H1 (cell line): ENCODE measurements around the gene TLE4. TPM values are rescaled to one million over a fixed set of nuclear protein-coding genes. Genes with fewer than 3 reads are reported as not detected.

Experiments used
- CTCF ChIA-PET: fragments of 300-600 bp; sonication (Branson Sonifier 250); formaldehyde crosslinking; loops from one replicate; lab custom pipeline; 2021; ENCODE audit not compliant: partially characterized antibody; lab: Charles Lee
- POLR2A ChIA-PET: fragments of 300-600 bp; sonication (Branson Sonifier 250); formaldehyde crosslinking; loops from one replicate; lab custom pipeline; 2021; ENCODE audit warnings: inconsistent platforms; ENCODE audit not compliant: partially characterized antibody; lab: Charles Lee
- DNase-seq, 2 experiments: peaks; one replicate each; pipeline versions ENCODE4 v3.0.0 to v3.0.0-alpha.2; 2010 to 2022; ENCODE audit warnings: low spot score in 2 of 2, low read depth in 1 of 2, mixed read lengths in 1 of 2
- FAIRE-seq: peaks from 2 replicates; lab custom pipeline; 2011; peaks lifted over from hg19 to GRCh38; lab: Jason Lieb, UNC
- H2AFZ ChIP-seq: 2 replicates; pipeline ENCODE4 v1.8.1; 2012; ENCODE audit warnings: low read length, inconsistent platforms
- H2AK5ac ChIP-seq: 2 replicates; pipeline ENCODE4 v1.6.1; 2013; ENCODE audit warnings: low read depth, low read length
- H2BK120ac ChIP-seq: replicated peaks from 2 replicates; pipeline ENCODE3; 2013; ENCODE audit warnings: low read depth, low read length, inconsistent platforms
- H2BK12ac ChIP-seq: 2 replicates; pipeline ENCODE4 v1.6.1; 2013; ENCODE audit warnings: low read depth, low read length
- H2BK15ac ChIP-seq: 2 replicates; pipeline ENCODE4 v1.6.1; 2013; ENCODE audit warnings: low read length
- H2BK20ac ChIP-seq: 2 replicates; pipeline ENCODE4 v1.6.1; 2013; ENCODE audit warnings: low read length
- H2BK5ac ChIP-seq: 2 replicates; pipeline ENCODE4 v1.6.1; 2013; ENCODE audit warnings: low read depth, low read length
- H3K14ac ChIP-seq: 2 replicates; pipeline ENCODE4 v1.6.1; 2013; ENCODE audit warnings: inconsistent platforms; ENCODE audit not compliant: insufficient read length
- H3K18ac ChIP-seq: 2 replicates; pipeline ENCODE4 v1.6.1; 2013; ENCODE audit warnings: low read length; ENCODE audit errors: extremely low read depth
- H3K23ac ChIP-seq: 2 replicates; pipeline ENCODE4 v1.6.1; 2013; ENCODE audit warnings: inconsistent platforms; ENCODE audit not compliant: insufficient read length
- H3K23me2 ChIP-seq: 2 replicates; pipeline ENCODE4 v1.6.1; 2013; ENCODE audit warnings: low read depth, low read length
- H3K27ac ChIP-seq: 2 replicates; pipeline ENCODE4 v1.6.1; 2011; ENCODE audit warnings: low read depth, low read length, inconsistent platforms
- H3K27me3 ChIP-seq, 4 experiments: replicated peaks in 1 of 4; 1 replicate in 1 of 4; 2 replicates in 3 of 4; pipeline versions ENCODE4 v1.6.1 to v1.8.1; 2011 to 2013; ENCODE audit warnings: low read length in 3 of 4, mild to moderate bottlenecking in 3 of 4, inconsistent platforms in 2 of 4, mixed read lengths in 2 of 4, moderate library complexity in 1 of 4; ENCODE audit not compliant: control insufficient read depth in 3 of 4, insufficient read depth in 3 of 4; ENCODE audit errors: extremely low read depth in 1 of 4
- H3K36me3 ChIP-seq, 4 experiments: 2 replicates each; pipeline versions ENCODE4 v1.6.1 to v1.8.1; 2011 to 2013; ENCODE audit warnings: mild to moderate bottlenecking in 4 of 4, low read length in 3 of 4, moderate library complexity in 2 of 4, control low read depth in 1 of 4, inconsistent platforms in 1 of 4; ENCODE audit not compliant: insufficient read depth in 4 of 4, control insufficient read depth in 2 of 4
- H3K4ac ChIP-seq: replicated peaks from 2 replicates; pipeline ENCODE3; 2013; ENCODE audit warnings: low read length, low read depth, mixed read lengths, inconsistent platforms; ENCODE audit not compliant: insufficient read length
- H3K4me1 ChIP-seq, 4 experiments: replicated peaks in 1 of 4; 1 replicate in 1 of 4; 2 replicates in 3 of 4; pipeline versions ENCODE4 v1.6.1 to v1.8.1; 2011 to 2013; ENCODE audit warnings: low read length in 3 of 4, inconsistent platforms in 2 of 4, mixed read lengths in 1 of 4; ENCODE audit not compliant: insufficient read depth in 4 of 4, control insufficient read depth in 3 of 4
- H3K4me2 ChIP-seq, 2 experiments: 2 replicates each; pipeline versions ENCODE4 v1.6.1 to v1.8.1; 2011 to 2013; ENCODE audit warnings: low read depth in 2 of 2, low read length in 2 of 2, control low read depth in 1 of 2, inconsistent platforms in 1 of 2, mild to moderate bottlenecking in 1 of 2; ENCODE audit not compliant: insufficient read depth in 1 of 2
- H3K4me3 ChIP-seq, 4 experiments: fragments of 200-600, 300-600 bp in 1 of 4; sonication (generic), shearing (Covaris generic), sonication (Bioruptor Twin) in 1 of 4; 2 replicates each; pipeline versions ENCODE4 v1.5.1 to v1.8.1; 2011 to 2016; ENCODE audit warnings: low read length in 4 of 4, low read depth in 3 of 4, control low read depth in 2 of 4, inconsistent platforms in 2 of 4, mild to moderate bottlenecking in 2 of 4, mixed read lengths in 1 of 4, moderate library complexity in 1 of 4; ENCODE audit not compliant: insufficient read depth in 2 of 4; ENCODE audit errors: extremely low read depth in 1 of 4
- H3K56ac ChIP-seq: replicated peaks from 2 replicates; pipeline ENCODE3; 2013; ENCODE audit warnings: low read depth, mild to moderate bottlenecking, mixed read lengths, low read length, inconsistent platforms; ENCODE audit not compliant: insufficient read length
- H3K79me1 ChIP-seq: 2 replicates; pipeline ENCODE4 v1.6.1; 2013; ENCODE audit warnings: low read depth, low read length, control low read depth
- H3K79me2 ChIP-seq, 2 experiments: 2 replicates each; pipeline versions ENCODE4 v1.6.1 to v1.8.1; 2012 to 2013; ENCODE audit warnings: low read length in 2 of 2, mild to moderate bottlenecking in 2 of 2, inconsistent platforms in 1 of 2; ENCODE audit not compliant: insufficient read depth in 2 of 2, control insufficient read depth in 1 of 2
- H3K9ac ChIP-seq, 4 experiments: replicated peaks in 1 of 4; 1 replicate in 1 of 4; 2 replicates in 3 of 4; pipeline versions ENCODE4 v1.6.1 to v1.8.1; 2011 to 2013; ENCODE audit warnings: low read depth in 3 of 4, low read length in 3 of 4, control low read depth in 2 of 4, mild to moderate bottlenecking in 2 of 4, moderate library complexity in 2 of 4, inconsistent platforms in 1 of 4; ENCODE audit errors: extremely low read depth in 1 of 4
- H3K9me3 ChIP-seq, 2 experiments: 2 replicates each; pipeline versions ENCODE4 v1.6.1 to v1.8.1; 2012 to 2013; ENCODE audit warnings: mild to moderate bottlenecking in 2 of 2, moderate library complexity in 2 of 2, control low read depth in 1 of 2, inconsistent platforms in 1 of 2, low read depth in 1 of 2, low read length in 1 of 2, mixed read lengths in 1 of 2; ENCODE audit not compliant: insufficient read depth in 2 of 2
- H4K20me1 ChIP-seq, 2 experiments: replicated peaks in 1 of 2; 2 replicates each; pipeline versions ENCODE3 to v1.8.1; 2011 to 2013; ENCODE audit warnings: inconsistent platforms in 2 of 2, low read length in 2 of 2, mild to moderate bottlenecking in 1 of 2; ENCODE audit not compliant: insufficient read depth in 2 of 2, control insufficient read depth in 1 of 2
- H4K5ac ChIP-seq: 2 replicates; pipeline ENCODE4 v1.6.1; 2013; ENCODE audit warnings: low read length, low read depth, mixed read lengths, inconsistent platforms; ENCODE audit not compliant: insufficient read length
- H4K8ac ChIP-seq: 2 replicates; pipeline ENCODE4 v1.8.0; 2013; ENCODE audit warnings: mild to moderate bottlenecking, moderate library complexity, low read length, inconsistent platforms; ENCODE audit not compliant: insufficient read depth; ENCODE audit errors: extremely low read depth
- H4K91ac ChIP-seq: replicated peaks from 2 replicates; pipeline ENCODE3; 2013; ENCODE audit warnings: low read length, mixed read lengths, inconsistent platforms; ENCODE audit not compliant: insufficient read length
- FOSL1 ChIP-seq: IDR thresholded peaks from 2 replicates; pipeline ENCODE4 v1.6.1; 2011; ENCODE audit warnings: mild to moderate bottlenecking, low read depth, low read length, moderate library complexity; ENCODE audit not compliant: insufficient read depth
- PHF8 ChIP-seq: fragments of 200-600 bp; sonication (generic); conservative IDR thresholded peaks from 2 replicates; pipeline ENCODE4 v1.7.1; 2012; ENCODE audit warnings: low read depth, mild to moderate bottlenecking, inconsistent platforms, low read length, moderate library complexity
- TAF1 ChIP-seq: IDR thresholded peaks from 2 replicates; pipeline ENCODE4 v1.6.1; 2011; ENCODE audit warnings: mild to moderate bottlenecking, low read depth, low read length
- WGBS, 2 experiments: shearing (Covaris generic) in 1 of 2; methylation state at CpG; one replicate each; pipeline versions ENCODE4 v1.1.6 to v1.1.7; 2013 to 2015; ENCODE audit warnings: low lambda C conversion rate in 2 of 2, mixed read lengths in 2 of 2, inconsistent platforms in 1 of 2, low coverage in 1 of 2, missing lambda C conversion rate in 1 of 2; ENCODE audit not compliant: insufficient replicate concordance in 2 of 2, insufficient coverage in 1 of 2, insufficient read length in 1 of 2; ENCODE audit errors: extremely low coverage in 1 of 2, missing lambda C conversion rate in 1 of 2; 5-methylcytosine and 5-hydroxymethylcytosine counted together
- polyA plus RNA-seq, 7 experiments: library from polyadenylated mRNA; depleted of rRNA in 3 of 7; stranded (reverse) in 5 of 7; unstranded in 2 of 7; fragments of >200 nt in 5 of 7; fragments of 200-250 nt in 2 of 7; gene quantifications; 1 replicate in 5 of 7; 2 replicates in 1 of 7; 4 replicates in 1 of 7; pipeline versions ENCODE4 v1.2.1 to v1.2.3, GENCODE V29; 2011 to 2013; ENCODE audit warnings: missing spikeins in 2 of 7, mixed read lengths in 2 of 7
- total RNA-seq: library from RNA; stranded (reverse); fragmentation: NEBNext Ultra II Directional; extraction: Animal tissue kit (Norgen Biotek cat#: 25700); gene quantifications from 2 replicates; pipeline ENCODE4 v1.2.1, GENCODE V29; 2021

The TLE4 gene
- total and polyA plus RNA-seq, 2 of the 8 experiments (the other 6 are each of a cell fraction or from before 2014, with no cell fraction given), result 32.4 to 36.9 TPM

DNA sequence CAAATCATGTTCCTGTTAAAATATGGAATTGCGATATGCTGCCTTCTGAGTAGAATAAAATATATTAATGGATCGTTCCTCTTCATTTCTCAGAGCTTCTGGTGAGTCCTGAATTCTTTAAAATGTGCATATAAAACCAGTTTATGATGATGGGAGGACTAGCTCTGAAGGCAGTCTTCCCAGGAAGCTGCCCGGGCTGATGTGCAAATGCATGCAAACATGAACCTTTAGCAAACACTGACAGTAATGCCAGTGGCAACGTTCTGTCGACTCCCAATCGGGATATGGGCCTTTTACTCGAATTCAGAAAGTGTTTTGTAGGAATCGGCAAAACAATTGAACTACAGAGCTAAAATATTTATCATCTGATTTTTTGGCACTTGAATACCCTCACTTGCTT is 93.6 kb downstream of the TLE4 start:
- Histone ChIP-seq H4K8ac (no peak overlapping the region), H3K4me1 (peaks cover 9 to 37% (median 22%) of the 10 kb centered on the region in 4 experiments)
- no peak for FAIRE-seq
- TF ChIP-seq FOSL1, result no peak
- no peak for TF ChIP-seq TAF1
- no peak for TF ChIP-seq PHF8

More for the DNA sequence above, 93.6 kb downstream of the TLE4 start:
- ChIA-PET POLR2A (interaction anchor here (1.0 to 1.4 kb wide), 2 partner anchors 29 to 94 kb away, joined by 3 to 4 read pairs; partner anchors contain the start of gene TLE4), CTCF (no interaction called here)
- Histone ChIP-seq H3K23me2 (no peaks in the 10 kb centered on the region), H3K14ac (no peak overlapping the region), H3K56ac (no peak overlapping the region), H3K27ac (no peak overlapping the region), H3K23ac (no peak overlapping the region), H3K9me3 (no peaks in the 10 kb centered on the region), H4K20me1 (no peaks in the 10 kb centered on the region), H3K9ac (no peak overlapping the region), H4K5ac (no peak overlapping the region), H2BK5ac (no peak overlapping the region), H2BK20ac (no peak overlapping the region), H3K79me1 (no peaks in the 10 kb centered on the region), H3K4ac (no peak overlapping the region), H2BK15ac (no peak overlapping the region), H3K79me2 (0 out of 4 replicates have a peak, but pooled peaks cover 0 to 5% of the 10 kb centered on the region in 2 experiments), H3K27me3 (no peaks in the 10 kb centered on the region), H2AFZ (no peak overlapping the region), H4K91ac (no peak overlapping the region), H2AK5ac (no peak overlapping the region), H3K36me3 (no peaks in the 10 kb centered on the region), H3K4me3 (no peak overlapping the region), H2BK12ac (no peak overlapping the region), H2BK120ac (no peak overlapping the region), H3K18ac (no peak overlapping the region), H3K4me2 (no peak overlapping the region; a peak in 1 of 4 replicates)
- DNase-seq, result no peak
- WGBS, 2 experiments, result 59% methylated on average over 8 of the region's 8 CpGs; no CpG with 5 or more reads in 1 of the 2 experiments
